A172 (cell line): Measurements from ENCODE around the gene TMA7B. TPM values are rescaled to one million over a fixed set of nuclear protein-coding genes. Genes with fewer than 3 reads are reported as not detected.
"Not testable (repeated sequence)": the region's sequence is repeated elsewhere in the genome, so short reads cannot be mapped to it uniquely, and the experiment has no call there.

Experiments used
- DNase-seq: peaks from one replicate; pipeline ENCODE4 v3.0.0-alpha.2; 2015; ENCODE audit warnings: low spot score
- total RNA-seq: library from RNA; depleted of rRNA; stranded (reverse); fragments of >200 nt; shearing (Covaris generic); gene quantifications from 2 replicates; pipeline ENCODE4 v1.2.3, GENCODE V29; 2014

The TMA7B gene
- total RNA-seq, 1 experiment from 2014 or later: not detected

- no peak for DNase-seq
Measured at GRCh38 chr22:39983346-39983745, 23.1 kb downstream of the TMA7B start.

DNA sequence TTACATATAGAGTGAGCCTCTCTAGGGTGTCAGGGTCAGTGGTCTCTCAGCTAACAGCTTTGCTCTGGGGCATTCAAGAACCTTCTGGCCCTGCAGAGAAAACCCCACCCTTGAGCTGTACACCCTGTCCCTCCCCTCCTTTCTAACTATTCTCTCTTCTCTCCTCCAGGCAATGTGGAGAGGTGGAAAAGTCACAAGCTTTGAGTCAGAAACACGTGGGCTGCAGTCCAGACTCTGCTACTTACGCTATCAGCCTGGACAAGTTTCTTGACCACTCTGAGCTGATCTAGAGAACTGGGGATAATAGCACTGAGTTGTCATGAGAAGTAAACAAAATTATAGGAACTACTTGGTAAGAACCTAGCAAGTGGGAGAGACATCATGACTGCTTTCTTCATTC is 23.8 kb downstream of the TMA7B start:
- DNase-seq: no peak

DNA sequence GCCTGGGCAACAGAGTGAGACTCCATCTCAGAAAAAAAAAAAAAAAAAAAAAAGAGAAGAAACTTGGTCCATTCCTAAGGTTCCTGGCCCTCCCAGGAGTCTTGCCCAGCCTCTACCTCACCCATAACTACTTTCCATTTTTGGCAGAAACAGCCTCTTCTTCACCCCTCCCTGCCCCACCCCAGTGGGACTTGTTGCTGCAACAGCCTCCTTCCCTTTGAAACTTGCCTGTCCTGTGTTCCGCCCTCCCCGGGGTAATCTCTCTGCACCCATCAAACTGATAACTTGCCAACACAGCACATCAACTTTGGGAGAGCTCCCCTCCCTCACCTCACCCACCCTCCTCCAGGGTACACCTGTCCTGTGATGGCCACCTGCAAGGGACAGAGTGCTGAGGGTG is 24.5 kb downstream of the TMA7B start:
- DNase-seq: no peak

- no peak for DNase-seq
Measured at GRCh38 chr22:39985383-39986035, 25.3 kb downstream of the TMA7B start.

DNA sequence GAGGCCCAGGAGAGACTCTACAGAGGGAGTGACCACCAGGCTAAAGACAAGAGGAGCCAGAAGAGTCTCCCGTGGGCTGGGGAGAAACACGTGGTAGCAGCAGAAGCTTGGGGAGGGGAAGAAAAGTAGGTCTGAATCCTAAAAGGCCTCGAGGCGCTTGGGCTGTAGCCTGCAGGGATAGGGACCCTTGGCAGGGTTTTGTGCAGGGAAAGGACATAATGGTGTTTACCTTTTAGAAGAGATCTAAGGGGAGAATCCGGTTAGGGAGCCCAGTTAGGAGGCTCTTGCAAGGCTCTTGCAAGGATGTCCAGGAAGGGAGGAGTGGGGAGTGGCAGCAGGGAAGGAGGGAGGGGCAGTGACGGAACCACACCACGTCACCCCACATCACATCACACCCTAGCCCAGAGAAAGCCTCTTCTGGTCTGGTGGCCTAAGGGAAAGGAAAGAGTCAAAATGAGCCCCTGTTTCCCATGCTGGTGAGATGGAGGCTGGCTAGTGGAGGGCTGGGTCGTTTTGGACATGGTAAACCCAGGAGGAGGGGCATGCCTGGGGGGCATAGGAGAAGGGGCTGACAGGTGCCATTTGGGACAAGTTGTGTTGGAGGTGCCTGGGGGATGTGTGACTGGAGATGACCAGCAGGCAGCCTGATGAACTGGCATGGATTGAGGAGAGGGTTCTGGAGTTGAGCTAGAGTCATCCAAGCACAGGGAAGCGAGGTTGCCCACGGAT is 28.4 kb downstream of the TMA7B start:
- no peak for DNase-seq

DNA sequence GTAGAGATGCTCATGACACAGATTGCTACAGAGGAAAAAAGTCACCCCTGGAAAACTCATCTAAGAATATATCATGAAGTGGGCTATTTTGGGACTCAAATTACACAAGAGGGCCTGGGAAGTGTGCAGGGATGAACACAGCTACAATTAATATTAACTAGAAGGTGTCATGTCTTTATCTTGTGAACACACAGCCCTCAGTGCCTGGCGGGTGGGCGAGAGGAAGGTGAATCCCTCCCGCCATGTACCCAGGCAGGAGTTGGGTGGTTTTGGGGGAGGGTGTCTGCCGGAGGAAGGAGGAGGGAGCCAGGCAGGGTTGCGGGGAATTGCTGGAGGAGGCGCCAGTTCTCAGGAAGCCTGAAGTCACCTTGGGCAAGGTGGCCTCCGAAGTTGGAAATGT is 29.4 kb downstream of the TMA7B start:
- no peak for DNase-seq

- DNase-seq: no peak
Measured at GRCh38 chr22:39990686-39991085, 30.5 kb downstream of the TMA7B start.

DNA sequence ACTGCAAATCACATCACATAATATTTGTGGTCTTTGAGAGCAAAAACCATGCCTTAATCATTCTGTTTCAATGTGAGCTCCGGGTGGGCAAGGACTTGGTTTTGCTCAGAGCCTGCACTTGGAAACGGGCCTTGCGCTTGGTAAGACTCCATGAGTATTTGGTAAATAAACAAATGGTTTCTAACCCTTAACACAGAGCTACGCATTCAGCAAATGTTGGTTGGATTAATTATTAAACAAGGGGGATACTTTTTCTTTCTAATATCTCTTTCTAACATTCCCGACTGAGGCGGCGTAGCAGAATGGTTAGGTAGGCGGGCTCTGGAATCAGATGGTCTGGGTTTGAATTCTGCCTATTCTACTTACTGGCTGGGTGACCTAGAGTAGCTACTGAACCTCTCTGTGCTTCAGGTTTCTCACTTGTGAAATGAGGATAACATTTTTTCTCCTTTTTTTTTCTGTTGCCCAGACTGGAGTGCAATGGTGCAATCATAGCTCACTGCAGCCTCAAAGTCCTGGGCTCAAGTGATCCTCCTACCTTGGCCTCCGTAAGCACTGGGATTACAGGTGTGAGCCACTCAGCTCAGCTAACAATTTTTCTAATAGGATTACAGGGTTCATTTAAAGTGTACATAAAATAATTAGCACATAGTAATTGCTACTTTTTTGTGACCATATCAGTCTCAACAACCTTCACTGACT is 31.1 kb downstream of the TMA7B start:
- no peak for DNase-seq

- DNase-seq: no peak
Measured at GRCh38 chr22:39992088-39992826, 32.1 kb downstream of the TMA7B start.

DNA sequence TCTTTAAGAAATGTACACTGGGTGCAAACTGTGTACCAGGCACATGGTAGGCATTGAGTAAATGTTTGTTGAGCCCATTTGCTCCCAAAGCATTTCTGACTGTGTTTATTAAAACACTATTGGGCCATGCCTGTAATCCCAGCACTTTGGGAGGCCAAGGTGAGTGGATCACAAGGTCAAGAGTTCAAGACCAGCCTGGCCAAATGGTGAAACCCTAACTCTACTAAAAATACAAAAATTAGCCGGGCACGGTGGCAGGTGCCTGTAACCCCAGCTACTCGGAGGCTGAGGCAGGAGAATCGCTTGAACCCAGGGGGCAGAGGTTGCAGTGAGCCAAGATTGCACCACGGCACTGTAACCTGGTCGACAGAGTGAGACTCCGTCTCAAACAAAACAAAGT is 32.7 kb downstream of the TMA7B start:
- DNase-seq: not testable (repeated sequence)

DNA sequence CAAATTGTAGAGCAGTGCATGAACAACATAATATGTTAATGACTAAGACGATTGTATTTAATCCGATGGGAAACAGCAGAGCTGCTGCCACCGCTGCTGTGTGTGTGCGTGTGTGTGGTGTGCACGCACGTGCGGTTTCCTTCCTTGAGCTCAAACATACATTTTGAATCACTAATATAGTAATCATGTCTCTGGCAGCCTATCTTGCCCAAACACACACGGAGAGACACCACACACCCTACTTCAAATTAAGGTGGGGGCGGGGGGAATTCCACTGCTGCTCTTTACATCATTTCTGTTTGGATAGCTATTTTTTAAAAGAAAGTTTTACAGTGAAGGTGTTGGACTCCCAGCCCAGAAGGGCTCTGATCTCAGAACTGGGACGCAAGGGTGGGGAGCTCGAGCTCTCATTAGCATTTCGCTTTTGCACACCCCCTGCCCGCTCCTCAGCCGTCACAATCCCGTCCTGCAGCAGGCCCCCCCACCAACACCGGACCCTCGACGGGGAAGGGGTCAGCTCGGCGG is 33.9 kb downstream of the TMA7B start:
- no peak for DNase-seq

DNA sequence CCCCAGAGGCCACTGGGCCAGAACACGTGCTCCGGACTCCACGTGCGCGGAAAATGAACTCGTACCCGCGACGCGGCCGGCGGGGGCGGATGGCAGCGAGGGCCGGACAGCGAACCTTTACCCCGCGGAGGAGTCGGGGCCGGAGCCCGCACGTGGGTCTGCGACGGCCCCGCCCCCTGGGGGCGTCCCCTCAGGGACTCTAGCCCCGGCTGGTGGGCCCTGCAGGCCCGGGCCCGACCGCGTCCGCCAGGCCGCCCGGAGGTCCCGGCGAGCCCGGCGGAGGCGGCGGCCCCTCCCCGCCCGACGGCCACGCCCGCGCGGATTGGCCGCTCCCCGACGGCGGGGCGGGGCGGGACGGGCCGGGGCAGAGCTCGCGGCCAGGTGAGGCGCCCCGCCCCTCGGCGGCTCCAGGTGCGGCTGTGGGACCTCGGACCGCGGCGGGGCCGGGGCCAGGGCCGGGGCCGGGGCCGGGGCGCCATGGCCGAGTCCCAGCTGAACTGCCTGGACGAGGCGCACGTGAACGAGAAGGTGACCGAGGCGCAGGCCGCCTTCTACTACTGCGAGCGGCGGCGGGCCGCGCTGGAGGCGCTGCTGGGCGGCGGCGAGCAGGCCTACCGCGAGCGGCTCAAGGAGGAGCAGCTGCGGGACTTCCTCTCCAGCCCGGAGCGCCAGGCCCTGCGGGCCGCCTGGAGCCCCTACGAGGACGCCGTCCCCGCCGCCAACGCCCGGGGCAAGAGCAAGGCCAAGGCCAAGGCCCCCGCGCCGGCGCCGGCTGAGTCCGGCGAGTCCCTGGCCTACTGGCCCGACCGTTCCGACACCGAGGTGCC is 34.6 kb downstream of the TMA7B start, which contains the start of gene FAM83F:
TSS of gene FAM83F (plus strand) at position 389 of the 827 bp plus-strand sequence. CDS start at position 478, 89 bp downstream.
- DNase-seq: no peak

DNA sequence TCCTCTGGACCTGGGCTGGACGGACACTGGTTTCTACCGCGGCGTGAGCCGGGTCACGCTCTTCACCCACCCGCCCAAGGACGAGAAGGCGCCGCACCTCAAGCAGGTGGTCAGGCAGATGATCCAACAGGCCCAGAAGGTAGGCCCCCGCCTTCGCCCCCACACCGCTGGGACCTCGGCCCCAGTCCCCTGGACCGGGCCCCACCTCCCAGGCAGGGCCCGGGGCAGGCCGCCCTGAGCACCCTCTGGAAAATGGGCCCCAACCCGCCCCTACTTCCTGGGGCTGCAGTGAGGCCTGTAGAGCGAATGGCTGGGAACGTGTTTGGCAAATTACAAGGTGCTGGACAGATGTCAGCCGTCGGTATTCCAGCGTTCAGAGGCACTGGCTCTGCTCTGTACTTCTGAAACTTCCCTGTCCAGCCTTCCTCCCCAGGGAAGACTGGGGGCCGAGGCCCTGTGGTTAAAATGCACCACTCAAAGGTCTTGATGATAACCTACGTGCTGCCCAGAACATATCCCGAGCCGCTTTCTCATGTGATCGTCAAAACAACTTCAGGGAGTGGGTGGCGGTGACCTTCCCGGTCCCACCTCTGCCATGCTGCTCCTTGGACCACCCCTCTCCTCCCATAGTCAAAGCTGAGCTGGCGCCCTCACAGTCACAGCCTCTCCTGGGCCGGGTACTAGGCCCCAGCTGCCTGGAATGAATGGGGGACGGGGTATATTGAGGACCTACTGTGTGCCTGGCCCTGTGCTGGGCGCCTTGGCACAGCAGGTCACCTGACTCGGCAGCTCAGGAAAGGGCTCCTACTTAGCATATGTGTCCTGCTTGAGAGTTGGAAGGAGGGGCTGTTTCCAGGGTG is 35.4 kb downstream of the TMA7B start:
- no peak for DNase-seq

GRCh38 chr22:39996732-39997131 is 36.5 kb downstream of the TMA7B start:
- DNase-seq: no peak

GRCh38 chr22:39997421-39997820 is 37.2 kb downstream of the TMA7B start:
- DNase-seq: no peak

GRCh38 chr22:39997939-39998726 is 37.9 kb downstream of the TMA7B start:
- peak; percentile 46 for DNase-seq

- DNase-seq: no peak
Measured at GRCh38 chr22:39999144-39999757, 39.1 kb downstream of the TMA7B start.

GRCh38 chr22:40000171-40000570 is 40.0 kb downstream of the TMA7B start:
- no peak for DNase-seq

DNA sequence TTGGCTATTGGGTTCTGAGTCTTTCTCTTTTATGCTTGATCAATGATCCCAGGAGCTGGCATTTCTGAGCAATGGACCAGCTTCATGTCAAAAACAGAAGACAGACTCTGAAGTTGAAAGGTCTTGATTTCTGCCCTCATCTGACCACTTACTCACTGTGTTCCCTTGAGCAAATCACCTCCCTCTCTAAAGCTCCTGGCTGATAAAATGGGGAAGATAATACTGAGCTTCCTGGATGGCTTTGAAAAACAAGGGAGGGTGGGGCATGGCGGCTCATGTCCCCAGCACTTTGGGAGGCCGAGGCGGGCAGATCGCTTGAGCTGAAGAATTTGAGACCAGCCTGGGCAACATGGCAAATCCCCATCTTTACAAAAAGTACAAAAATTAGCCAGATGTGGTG is 40.9 kb downstream of the TMA7B start:
- no peak for DNase-seq
